KBM-7 (cell line): Measurements from ENCODE around the gene ARL4D.
A peak's percentile ranks its signal among the peaks of the same experiment; 100 is the strongest.
"Not testable (repeated sequence)": the region's sequence is repeated elsewhere in the genome, so short reads cannot be mapped to it uniquely, and the experiment has no call there.

Experiments used
- DNase-seq: peaks from one replicate; pipeline ENCODE4 v3.0.0-alpha.2; 2015
- in situ Hi-C: fragments of 300-500 bp; cut with MboI; formaldehyde crosslinking; loops from 2 replicates; pipeline ENCODE4 v1.14.3; 2020; ENCODE audit warnings: low sequenced_read_pairs, low pct_unique_long_range_greater_than_20kb, mixed read lengths

ARL4D gene, protein sequence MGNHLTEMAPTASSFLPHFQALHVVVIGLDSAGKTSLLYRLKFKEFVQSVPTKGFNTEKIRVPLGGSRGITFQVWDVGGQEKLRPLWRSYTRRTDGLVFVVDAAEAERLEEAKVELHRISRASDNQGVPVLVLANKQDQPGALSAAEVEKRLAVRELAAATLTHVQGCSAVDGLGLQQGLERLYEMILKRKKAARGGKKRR

DNA sequence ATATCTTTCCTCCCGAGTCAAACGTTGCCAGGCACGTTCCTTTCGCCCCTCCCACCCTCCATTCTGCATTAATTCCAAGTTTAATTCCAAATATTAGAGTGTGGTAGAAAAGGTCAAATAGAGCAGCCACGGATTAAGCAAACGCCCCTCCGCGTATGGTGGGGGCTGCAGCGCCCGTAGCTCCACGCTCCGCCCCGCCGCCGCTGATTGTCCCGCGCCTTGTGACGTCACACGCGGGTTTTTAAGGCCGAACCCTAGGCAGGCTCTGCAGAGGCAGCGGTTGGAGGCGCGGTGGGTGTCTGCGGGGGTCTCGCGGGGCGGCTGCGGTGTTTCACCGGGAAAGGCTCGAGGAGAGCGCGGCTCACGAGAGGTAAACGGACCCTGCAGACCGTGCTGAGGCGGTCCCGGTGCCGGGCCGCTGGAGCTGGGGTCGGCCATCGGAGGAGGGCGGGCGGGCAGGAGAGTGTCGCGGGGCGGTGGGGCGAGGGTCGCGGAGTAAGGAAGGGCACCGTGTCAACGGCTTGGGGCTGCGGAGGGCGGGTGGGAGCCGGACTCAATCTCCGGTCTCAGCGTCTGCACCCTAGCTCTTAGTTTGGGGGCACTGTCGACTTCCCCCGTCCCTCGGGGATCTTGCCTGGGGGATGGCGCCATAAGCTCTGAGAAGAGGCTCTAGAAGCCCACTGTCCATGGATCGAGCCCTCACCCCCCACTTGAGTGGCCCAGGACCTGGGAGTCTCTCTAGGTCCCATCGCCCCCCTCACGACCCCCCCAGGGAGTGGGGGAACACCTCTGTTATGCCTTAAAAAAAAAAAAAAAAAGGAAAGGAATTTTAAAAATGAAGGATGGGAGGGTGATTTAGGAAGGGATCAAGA, at the start of gene ARL4D:
Gene ARL4D, plus strand, starts transcription at position 270 of the 872 bp plus-strand sequence. CDS start 740 bp downstream, outside the sequence.
- peak; percentile 74 for DNase-seq
- in situ Hi-C loops = no loop called here

DNA sequence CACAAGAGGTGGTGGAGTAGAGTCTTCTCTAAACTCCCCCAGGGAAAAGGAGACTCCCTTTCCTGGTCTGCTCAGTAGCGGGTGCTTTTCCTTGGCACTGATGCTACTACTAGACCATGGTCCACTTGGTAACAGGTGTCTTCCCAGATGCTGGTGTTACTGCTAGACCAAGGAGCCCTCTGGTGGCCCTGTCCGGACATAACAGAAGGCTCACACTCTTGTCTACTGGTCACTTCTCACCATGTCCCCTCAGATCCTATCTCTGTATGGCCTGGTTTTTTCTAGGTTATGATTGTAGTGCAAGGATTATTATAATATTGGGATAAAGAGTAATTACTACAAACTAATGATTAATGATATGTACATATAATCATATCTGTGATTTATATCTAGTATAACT, 49.7 kb upstream of the ARL4D start:
- in situ Hi-C loops = no loop called here
- no peak for DNase-seq

DNA sequence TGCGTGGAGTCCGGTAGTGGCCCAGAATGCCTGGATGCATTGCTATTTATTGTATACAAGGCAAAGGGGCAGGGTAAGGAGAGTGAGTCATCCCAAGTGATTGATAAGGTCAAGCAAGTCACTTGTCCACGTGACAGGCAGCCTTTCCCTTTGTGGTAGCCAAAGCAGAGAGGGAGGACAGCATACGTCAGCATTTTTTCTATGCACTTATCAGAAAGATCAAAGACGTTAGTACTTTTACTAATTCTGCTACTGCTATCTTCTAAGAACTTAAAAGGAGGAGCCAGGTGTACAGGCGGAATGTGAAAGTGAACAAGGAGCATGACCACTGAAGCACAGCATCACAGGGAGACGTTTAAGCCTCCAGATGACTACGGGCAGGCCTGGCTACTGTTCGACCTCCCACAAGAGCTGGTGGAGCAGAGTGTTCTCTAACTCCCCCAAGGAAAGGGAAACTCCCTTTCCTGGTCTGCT, 47.9 kb upstream of the ARL4D start:
- in situ Hi-C loops = loop anchor here (25.0 kb wide), 2 partner anchors 339 to 489 kb away; partner anchors contain the start of genes AOC3, IFI35 and VAT1
- DNase-seq = no peak

DNA sequence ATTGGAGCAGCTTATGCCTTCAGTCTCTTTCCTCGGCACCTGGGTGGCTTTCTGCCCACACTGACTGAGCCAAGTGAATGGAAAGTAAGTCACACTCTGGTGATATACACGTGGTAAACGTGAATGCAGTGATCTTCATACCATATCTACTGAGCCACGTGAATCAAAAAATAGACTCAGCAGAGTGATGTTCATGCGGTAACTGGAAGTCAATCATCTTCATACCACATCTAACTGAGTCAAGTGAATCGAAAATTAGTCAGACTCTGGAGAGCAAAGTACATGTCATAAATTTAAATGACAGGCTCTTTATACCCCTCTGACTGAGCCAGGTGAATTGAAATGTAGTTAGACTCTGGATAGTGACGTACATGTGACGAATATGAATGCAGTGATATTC, 47.1 kb upstream of the ARL4D start:
- no peak for DNase-seq
- in situ Hi-C loops = loop anchor here (25.0 kb wide), 2 partner anchors 339 to 489 kb away; partner anchors contain the start of genes AOC3, IFI35 and VAT1

DNA sequence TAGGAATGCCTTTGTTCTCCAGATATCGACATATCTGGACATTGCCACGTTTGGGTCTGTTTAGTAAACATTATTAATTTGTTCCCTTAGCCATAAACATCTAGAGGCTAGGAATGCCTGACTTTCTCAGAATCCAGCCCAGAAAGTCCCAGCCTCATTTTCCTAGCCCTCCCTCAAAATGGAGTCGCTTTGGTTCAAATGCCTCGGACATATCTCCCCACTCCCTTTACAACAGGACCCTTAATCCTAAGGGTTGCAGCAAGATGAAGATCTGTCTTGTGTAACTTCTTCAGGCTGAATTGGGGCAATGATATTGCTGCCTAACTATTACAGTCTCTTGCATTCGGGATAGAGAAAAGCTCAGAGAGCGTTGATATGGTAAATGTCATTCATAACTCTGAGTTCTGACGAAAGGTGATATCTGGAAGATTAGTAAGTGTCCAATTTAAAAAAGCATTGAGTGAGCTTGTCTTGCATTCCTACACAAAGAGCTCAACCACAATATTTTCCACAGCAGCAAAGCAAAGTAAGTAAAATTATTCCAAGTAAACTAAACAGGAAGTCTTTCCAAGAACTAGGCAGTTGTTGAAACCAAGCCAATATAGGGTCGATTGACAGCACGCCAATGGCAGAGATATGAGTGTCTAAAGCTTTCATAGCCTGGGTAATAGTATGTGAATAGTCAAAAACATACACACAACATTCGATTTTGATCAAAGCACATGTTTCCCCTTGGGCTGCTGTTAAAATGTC, 46.0 kb upstream of the ARL4D start:
- DNase-seq = peak; percentile 43
- in situ Hi-C loops = loop anchor here (25.0 kb wide), 2 partner anchors 340 to 490 kb away; partner anchors contain the start of genes AOC3, IFI35 and VAT1

DNA sequence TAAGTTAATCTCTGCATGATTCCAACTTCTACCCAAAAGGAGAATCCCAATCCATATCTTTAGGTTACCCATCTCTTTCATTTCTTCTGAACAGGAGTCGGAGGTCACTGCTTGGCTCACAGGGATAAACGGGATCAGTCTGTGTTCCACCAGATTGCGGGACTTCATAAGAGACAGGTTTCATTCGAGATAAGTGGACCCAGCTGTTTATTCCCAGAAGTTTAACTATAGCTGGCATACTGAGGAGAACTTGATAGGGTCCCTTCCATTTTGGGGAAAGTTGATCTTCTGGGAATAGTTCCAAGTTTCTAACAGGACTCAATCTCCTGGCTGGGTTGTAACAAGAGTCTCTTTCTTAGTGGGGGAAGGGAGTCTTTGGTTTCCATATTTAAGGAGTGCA, 45.4 kb upstream of the ARL4D start:
- no peak for DNase-seq
- in situ Hi-C loops = loop anchor here (25.0 kb wide), 2 partner anchors 341 to 491 kb away; partner anchors contain the start of genes AOC3, IFI35 and VAT1

DNA sequence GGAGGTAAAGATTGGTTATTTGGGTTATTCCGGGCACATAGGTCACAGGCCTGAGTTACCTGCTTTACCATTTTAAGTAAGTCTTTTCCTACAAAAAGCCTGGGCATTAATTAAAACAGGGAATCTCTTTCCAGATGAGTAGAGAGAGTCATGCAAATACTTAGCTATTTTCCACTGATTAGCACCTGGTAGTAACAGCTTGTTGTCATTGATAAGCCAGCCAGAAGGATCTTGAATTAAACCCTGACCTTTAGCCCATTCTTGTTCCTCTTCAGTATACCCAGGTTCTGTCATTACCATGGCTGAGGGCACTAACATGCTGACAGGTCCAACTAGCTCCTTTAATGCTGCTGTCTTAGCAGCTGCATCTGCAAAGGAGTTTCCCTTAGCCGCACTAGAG, 44.4 kb upstream of the ARL4D start:
- DNase-seq = no peak
- in situ Hi-C loops = loop anchor here (25.0 kb wide), 2 partner anchors 342 to 492 kb away; partner anchors contain the start of genes AOC3, IFI35 and VAT1

DNA sequence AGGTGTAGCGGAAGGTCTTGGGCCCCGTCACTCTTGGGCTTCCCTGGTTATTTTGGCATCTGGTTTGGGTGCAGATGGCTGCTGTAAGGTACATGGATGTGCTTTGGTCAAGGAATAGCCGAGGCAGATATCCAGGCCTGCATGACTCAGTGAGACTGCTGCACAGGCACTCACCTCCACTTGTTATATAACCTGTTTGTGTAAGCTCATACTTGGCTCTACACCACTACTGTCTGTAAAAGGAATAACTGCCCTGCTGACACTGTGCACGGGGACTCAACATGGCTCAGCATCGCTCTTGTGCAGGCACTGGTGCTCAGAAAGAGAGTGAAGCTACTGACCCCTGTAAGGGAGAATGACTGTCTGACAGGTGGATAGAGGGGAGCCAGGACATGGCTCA, 42.3 kb upstream of the ARL4D start:
- DNase-seq = no peak
- in situ Hi-C loops = loop anchor here (25.0 kb wide), 2 partner anchors 344 to 494 kb away; partner anchors contain the start of genes AOC3, IFI35 and VAT1

DNA sequence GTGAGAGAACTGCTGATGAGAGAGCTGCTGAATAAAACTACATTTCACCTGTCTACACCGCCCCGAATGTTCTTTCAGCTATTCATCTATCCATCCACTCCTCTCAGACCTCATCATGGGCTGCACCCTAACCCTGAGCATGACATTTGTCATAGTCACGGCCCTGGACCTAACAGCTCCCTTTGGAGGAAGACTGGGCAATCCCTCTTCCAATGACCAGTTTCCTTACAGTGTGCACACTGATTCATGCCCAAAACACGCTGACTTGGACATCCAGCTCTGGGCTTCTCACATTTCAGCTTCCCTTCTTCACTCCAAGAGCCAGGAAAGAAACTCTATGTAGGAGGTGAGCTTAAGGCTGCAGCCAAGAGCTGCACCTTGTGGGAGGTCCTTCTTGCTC, 41.8 kb upstream of the ARL4D start:
- DNase-seq = no peak
- in situ Hi-C loops = loop anchor here (25.0 kb wide), 2 partner anchors 345 to 495 kb away; partner anchors contain the start of genes AOC3, IFI35 and VAT1

DNA sequence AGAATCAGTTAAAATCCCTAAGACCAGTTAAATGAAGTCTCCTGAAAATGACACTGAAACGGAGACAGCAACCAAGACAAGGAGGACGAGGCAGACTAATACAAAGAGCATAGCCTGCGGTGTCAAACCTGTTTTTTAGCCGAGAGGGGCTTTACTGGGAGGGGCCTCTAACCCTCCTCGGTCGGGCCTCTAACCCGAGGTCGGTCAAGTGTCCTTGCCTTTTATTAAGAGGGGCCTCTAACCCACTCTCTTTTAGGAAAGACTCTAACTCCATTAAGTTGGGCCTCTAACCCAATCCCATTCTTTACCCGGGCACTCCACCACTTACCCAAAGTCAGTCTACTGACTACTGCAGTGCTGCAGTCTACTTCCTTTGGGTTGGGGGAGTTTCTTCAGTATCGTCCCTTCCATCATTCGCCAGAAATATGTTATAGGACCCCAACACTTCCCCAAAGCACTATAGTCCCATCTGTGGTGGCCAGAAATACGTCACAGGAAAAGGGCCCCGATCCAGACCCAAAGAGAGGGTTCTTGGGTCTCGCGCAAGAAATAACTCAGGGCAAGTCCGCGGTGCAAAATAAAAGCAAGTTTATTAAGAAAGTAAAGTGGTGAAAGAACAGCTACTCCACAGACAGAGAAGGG, 39.2 kb upstream of the ARL4D start:
- no peak for DNase-seq
- in situ Hi-C loops = loop anchor here (25.0 kb wide), 2 partner anchors 347 to 497 kb away; partner anchors contain the start of genes AOC3, IFI35 and VAT1

DNA sequence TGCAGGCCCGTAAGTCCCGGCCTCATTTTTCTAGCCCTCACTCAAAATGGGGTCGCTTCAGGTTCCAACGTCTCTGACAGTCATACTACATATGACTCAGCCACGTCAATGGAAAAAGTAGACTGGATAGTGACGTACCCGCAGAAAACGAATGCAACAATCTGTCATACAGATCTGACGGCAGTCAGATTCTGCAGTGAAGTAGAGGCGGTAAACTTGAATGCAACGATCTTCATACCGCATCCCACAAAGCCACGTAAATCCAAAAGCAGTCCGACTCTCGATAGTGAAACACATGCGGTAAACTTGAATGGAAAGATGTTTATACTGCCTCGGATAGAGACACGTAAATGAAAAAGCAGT, 38.4 kb upstream of the ARL4D start:
- no peak for DNase-seq
- in situ Hi-C loops = loop anchor here (25.0 kb wide), 2 partner anchors 348 to 498 kb away; partner anchors contain the start of genes AOC3, IFI35 and VAT1

DNA sequence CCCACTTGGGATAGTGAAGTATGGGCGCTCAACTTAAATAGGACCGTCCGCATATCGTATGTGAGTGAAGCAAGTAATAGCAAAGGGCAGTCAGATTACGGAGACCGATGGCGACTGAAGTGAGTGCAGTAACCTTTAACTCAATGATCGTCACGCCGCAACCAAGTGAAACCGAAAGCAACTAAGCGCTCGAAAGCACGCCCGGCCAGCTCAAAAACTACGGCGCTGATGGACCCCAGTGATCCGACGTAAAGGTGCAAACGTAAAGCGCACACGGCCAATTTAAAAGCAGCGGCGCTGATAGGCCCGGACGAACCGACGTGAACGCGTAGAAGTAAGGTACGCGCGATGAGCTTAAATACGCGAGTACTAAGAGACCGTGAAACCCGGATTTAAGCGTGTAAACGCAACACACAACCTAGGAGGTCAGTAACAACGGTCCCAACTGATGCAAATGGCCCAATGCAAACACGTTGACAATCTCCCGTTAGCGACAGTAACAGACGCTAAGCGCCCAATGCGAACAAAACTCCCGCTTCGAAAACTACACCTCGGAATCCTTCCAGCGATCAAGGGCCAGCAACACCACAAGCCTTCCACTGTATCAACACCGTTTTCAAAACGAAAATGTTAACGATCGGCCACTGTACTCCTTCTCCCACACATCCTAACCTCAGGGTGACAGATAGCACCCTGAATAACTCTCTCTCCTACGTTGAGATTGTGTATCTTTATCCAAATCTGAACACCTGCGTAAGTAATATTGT, 37.9 kb upstream of the ARL4D start:
- in situ Hi-C loops = loop anchor here (25.0 kb wide), 2 partner anchors 349 to 499 kb away; partner anchors contain the start of genes AOC3, IFI35 and VAT1

DNA sequence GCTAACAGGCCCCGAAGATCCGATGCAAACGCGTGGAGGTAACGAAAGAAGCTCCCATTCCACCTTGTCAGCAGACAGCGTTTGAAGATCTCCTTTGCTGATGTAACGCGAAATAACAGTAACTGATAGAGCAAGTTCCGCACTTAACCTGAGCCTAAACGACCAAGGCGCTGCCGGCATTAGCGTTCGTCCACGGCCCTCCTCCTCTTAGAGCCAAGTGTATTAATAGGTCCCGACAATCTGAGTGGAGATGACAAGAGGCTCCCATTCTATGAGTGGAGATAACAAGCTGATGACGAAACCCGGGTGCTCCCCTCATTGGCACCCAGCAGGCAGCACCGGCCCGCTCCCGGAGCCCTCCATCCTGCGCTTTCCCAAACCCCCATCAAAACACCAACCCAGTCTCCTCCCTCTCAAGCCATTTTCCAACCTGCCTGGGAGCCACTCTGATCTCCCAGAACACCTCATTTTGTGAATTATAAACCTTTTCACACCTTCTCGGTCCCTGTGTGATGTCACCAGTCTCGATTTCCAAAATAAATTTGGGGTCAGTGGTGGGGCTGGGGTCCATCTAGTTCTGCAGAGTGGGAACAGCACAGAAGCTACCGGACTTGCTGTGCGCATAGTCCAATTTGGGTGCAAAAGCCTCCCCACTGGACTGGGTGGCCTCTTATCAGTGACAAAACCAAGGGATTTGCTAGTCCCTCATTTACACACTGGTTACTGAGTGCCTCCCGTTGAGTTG, 35.4 kb upstream of the ARL4D start:
- in situ Hi-C loops = loop anchor here (25.0 kb wide), 2 partner anchors 351 to 501 kb away; partner anchors contain the start of genes AOC3, IFI35 and VAT1
- no peak for DNase-seq

More for the DNA sequence above, 37.9 kb upstream of the ARL4D start:
- peak; percentile 36 for DNase-seq

DNA sequence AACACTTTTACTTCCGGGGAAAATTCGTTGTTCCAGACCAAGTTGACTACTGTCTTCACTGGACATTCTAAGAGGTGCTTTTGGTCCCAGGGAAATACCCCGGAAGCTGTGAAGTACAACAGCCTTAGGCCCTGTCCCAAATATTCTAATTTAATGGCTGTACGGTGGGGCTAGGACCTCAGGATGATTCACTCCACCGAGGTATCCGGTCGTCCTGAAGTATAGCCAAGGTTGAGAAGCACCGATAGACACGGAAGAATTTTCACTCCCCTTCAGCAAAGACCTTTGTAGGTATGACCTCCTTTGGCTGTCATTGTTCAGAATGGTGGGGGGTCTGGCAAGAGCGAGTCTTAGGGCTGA, 34.9 kb upstream of the ARL4D start:
- no peak for DNase-seq
- in situ Hi-C loops = loop anchor here (25.0 kb wide), 2 partner anchors 352 to 502 kb away; partner anchors contain the start of genes AOC3, IFI35 and VAT1

DNA sequence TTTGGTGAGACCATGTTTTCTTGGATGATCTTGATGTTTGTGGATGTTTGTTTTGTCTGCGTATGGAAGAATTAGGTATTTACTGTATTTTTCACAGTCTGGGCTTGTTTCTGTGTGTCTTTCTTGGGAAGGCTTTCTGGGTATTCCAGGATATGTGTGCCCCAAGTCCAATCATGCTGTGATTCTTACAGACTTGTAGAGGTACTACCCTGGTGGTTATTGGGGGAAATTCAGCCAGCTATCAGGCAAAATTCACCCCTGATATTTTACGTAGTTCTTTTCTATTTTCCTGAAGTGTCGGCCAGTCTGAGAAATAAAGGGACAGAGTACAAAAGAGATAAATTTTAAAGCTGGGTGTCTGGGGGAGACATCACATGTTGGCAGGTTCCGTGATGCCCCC, 33.4 kb upstream of the ARL4D start:
- DNase-seq = no peak
- in situ Hi-C loops = loop anchor here (25.0 kb wide), 2 partner anchors 353 to 503 kb away; partner anchors contain the start of genes AOC3, IFI35 and VAT1

DNA sequence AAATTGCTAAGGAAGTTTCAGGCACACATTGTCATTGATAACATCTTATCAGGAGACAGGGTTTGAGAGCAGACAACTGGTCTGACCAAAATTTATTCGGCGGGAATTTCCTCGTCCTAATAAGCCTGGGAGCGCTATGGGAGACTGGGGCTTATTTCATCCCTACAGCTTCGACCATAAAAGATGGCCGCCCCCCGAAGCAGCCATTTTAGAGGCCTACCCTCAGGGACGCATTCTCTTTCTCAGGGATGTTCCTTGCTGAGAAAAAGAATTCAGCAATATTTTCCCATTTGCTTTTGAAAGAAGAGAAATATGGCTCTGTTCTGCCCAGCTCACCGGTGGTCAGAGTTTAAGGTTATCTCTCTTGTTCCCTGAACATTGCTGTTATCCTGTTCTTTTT, 32.9 kb upstream of the ARL4D start:
- DNase-seq = not testable (repeated sequence)
- in situ Hi-C loops = loop anchor here (25.0 kb wide), 2 partner anchors 354 to 504 kb away; partner anchors contain the start of genes AOC3, IFI35 and VAT1
